GM21526 (cell line): ENCODE results near the gene LRP2.
"Not testable (repeated sequence)": the region's sequence is repeated elsewhere in the genome, so short reads cannot be mapped to it uniquely, and the experiment has no call there.

Source experiments
- ATAC-seq: cut with Tn5 transposase; IDR thresholded peaks from one replicate; pipeline ENCODE4 v1.9.1; 2021; ENCODE audit warnings: moderate library complexity; ENCODE audit not compliant: unreplicated experiment, low FRiP score

Gene LRP2

DNA sequence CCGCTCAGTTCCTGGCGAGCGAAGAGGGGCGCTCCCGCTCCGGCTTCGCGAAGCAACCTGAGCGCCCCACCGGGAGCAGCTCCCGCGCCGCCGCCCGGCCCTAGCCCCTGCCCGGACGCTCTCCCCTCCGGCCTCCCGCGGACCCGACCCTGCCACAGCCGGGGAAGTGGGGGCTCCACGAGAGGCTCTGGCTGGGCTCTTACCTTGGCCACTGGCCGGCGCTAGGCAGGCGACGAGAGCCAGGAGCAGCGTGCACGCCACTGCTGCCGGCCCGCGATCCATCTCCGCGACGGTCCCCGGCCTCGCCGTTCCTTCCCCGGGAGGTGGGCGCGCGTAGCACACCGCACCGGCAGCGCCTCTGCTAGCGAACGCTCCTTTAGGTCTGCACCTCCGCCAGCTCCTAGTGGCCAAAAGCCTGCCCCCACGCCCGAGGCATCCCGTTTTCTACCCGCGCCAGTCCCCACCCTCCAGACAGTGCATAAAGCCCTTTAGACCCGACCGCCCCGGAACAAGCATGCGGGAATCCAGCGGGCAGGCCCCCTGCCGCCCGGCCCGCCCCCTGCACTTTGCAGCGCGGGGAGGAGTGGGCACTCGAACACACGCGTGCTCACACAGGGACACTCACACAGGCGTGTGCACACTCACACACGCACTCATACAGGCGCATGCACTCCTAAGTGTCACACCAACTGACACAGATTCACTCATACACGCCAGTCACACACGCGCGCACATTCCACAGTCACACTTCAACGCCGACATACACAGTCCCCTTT, at the start of gene LRP2:
LRP2 (minus strand) TSS at position 417 of the 776 bp plus-strand sequence; CDS start at position 282, 135 bp downstream.
- no peak for ATAC-seq

DNA sequence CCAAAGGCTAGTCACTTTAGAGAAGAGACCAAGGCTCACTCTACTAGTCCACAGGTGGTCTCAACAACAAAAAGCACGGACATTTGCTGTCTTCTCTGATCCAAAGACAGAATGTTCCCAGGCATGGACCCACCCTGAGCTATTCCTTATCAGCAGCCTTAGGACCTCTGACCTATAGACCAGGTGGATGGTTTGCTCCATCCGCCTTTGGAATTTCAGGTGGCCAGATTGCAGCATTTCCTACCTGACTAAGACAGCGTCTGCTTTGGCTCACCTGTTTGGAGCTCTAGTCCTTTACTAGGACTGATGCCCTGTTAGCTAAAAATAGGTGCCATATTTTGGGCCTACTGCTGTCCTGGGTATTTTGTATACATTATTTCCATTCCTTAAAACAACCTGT, 44.6 kb upstream of the LRP2 start:
- no peak for ATAC-seq

DNA sequence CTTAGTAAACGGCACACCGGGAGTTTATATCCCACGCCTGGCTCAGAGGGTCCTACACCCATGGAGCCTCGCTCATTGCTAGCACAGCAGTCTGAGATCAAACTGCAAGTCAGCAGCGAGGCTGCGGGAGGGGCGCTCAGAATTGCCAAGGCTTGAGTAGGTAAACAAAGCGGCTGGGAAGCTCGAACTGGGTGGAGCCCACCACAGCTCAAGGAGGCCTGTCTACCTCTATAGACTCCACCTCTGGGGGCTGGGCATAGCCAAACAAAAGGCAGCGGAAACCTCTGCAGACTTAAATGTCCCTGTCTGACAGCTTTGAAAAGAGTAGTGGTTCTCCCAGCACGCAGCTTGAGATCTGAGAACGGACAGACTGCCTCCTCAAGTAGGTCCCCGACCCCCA, 37.2 kb upstream of the LRP2 start:
- ATAC-seq: not testable (repeated sequence)

DNA sequence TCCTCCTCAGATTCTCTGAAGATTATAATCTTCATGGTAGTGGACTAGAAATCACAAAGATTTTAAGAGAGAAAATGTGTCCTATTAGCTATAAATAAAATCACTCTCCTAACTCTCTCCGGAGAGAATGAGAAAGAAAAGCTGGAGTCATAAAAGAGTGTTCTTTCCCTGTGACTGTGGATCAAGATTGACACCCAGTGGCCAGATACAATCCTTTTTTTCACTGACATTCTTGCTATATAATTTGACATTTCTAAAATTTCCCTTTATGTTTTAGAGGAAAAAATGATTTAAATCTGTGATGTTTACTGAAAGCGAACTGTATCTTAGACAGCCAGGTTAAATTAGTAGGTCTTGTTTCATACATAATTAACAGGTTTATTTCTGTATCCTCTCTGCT, 35.4 kb upstream of the LRP2 start:
- ATAC-seq: no peak

DNA sequence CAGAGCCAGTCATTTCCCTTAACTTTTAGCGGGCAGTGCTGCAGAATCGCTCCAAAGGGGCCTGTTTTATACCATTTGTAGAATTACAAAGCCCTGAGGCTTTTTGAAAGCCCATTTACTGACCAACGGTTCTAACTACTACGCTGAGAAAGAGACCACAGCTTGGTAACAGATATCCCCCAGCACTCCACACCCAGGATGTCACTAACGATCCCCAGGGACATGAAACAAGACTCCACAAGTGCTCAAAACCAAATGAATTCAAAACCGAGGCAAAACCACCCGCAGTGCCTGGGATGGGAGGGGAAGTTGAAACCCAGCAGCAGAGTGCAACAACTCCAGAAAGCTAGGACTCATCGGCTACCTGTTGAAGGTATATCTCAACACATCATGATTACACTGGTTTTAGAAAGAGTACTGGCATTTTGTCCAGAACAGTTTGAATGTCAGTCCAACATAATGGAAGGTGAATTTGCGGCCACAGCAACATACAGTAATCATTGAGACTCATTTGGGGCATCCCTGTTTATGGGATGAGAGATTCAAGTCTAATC, 33.6 kb upstream of the LRP2 start:
- ATAC-seq: no peak

DNA sequence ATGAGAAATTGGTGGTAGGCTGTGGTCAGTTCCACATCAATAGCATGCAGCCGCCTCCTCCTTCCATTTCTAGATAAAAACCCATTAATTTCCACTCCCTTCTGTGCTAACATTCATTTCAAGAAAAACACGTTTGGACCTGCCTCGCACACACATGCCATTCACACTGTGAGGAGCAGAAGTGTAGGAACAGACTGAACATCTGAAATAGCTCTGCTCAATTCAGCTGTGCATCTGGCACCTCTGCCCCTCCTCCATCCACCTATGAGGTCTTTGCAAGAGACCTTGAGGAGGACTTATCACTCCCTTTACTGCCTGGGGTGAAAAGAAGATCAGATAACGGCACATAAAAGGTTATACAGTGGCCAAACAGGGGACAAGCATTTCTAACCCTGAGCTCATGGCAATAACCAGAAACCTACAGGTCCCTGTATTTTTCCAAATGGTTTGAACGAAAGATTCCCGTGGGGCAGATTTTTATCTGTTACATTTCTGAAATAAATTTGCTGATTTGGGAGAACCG, 30.8 kb upstream of the LRP2 start:
- peak; percentile 61 for ATAC-seq

DNA sequence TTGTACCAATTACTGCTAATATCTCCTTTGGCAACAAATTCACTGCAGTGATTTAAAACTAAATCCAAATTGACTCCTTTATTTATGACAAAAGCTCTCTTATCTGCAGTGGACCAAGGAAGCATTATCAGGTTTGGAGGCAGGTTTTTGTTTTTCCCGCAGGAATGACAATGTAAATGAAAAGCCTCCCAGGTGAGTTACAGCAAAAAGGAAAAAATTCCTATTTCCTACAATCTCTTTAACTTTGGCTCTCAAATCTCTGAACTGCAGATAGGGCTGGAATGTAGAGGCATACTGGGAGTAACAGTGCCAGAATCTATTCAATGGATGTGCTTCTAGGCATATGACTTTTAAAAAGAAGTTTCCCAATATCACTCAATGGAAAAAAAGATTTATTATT, 28.9 kb upstream of the LRP2 start:
- ATAC-seq: no peak

DNA sequence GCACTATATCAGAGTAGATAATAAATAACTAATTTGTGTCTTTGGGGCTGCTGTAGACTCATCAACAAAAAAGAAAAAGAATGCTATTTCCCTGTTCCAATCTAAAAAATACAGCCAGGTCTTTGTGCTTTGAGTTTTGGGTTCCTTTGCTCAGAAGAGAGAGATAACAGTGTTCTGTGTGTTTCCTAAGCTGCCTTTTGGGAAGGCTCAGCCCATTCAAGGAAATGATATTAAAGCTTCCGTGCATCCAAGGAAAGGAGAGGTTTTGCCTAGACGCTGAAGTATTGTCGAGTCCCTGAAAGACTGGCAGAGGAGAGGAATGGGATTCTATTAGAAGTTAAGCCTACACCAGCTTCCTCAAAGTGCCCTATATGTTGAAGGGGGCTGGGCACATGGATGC, 25.8 kb upstream of the LRP2 start:
- ATAC-seq: no peak

DNA sequence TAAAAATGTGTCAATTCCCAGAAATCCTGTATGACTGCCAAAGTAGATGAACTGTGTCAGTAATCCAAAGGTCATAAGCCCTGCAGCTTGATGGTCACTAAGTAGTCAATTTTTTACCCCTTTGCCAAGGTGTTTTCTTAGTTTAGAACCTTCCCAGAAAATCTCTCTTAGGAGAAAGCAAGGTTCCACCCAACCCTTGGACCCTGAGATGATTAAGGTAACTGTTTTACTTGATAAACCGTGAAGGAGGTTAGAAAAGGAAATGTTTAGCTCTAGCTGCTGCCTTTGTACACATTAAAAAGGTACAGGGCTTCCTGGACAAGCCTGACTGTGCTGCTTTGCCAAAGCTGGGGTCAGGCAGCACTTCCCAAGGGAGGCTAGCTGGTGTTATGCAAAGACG, 24.4 kb upstream of the LRP2 start:
- no peak for ATAC-seq

DNA sequence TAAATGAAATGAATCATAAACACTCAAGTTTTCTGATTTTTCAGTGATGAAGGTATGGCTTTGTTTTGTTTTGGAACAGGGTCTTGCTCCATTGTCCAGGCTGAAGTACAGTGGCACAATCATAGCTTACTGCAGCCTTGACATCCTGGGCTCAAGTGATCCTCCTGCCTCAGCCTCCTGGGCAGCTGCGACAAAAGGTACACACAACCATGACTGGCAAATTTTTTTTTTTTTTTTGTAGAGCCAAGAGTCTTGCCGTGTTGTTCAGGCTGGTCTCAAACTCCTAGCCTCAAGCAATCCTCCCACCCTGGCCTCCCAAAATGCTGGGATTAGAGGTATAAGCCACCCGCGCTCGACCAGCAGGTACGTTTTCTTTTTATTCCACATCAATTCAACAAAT, 22.5 kb upstream of the LRP2 start:
- no peak for ATAC-seq

DNA sequence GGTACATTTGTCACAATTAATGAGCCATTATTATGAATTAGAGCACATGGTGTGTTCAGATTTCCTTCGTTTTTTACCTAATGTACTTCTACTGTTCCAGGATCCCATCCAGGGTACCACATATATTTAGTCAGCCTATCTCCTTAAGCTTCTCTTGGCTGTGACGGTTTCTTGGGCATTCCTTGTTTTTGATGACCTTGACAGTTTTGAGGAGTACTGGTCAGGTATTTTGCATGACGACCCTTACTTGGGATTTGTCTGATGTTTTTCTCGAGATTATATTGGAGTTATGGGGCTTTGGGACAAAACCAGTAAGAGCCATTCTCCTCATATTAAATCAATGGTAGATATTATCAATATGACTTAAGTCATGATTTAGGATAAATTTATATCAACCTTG, 10.2 kb upstream of the LRP2 start:
- ATAC-seq: no peak

DNA sequence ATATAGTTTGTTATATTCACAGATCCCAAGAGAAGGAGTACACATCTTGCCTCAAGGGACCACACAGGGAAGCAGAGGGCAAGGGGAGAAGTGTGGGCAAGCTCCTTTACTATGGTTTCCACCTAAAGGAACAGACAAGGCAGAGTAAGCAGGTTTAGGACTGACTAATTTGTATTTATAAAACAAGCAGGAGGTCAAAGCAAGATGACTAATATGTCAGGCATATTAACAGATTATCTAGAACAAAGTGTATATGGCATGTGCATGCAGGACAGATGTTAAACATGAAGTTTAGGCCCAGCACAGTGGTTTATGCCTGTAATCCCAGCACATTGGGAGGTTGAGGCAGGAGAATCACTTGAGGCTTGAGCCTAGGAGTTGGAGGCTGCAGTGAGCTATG, 3.7 kb upstream of the LRP2 start:
- ATAC-seq: no peak

DNA sequence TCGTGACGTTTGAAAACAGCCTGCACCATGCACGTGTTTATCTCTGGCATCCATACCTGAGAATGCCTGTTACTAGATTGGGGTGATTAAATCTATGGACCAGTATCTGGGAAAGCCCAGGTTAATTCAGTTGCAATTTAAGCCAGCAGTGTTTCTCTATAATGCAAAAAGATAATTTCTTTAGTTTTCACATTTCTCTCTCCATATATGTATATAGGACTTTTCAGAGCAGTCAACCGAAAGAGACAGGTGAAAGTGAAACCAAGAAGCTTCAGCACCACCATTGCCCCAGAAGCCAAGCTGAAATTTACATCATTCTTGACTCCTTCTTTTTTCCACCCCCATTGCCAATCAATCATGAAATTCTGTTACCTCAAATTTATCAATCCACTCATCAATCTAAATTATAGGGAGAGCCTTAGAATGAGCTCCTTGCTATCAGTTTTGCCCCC, 2.7 kb upstream of the LRP2 start:
- peak; percentile 79 for ATAC-seq

DNA sequence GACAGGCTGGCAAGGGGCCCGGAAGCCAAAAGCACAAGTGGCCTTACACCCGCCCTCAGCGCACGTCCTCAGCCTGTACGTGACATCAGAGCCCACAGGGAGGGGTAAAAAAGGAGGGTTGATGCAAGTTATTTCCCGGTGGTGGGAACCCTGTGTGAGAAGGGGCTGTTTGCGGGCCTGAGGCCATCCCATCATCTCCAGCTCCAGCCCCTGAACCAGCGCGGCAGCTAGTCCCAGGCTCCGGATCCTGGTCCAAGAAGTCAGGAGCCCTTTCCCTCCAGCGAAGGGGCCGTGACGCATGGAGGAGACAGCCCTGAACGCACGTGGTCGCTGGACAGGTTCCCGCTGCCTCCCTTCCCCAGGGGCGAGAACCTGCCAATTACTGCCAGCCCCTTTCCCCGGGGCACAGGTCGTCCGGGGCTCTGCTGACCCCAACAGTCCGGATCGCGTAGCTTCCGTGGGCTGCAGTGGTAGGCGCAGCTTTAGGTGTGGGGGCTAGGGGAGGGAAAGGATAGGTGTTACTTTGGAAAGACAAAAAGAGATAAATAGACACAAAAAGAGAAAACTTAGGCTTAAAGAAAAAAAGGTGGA, 1.3 kb upstream of the LRP2 start:
- no peak for ATAC-seq

DNA sequence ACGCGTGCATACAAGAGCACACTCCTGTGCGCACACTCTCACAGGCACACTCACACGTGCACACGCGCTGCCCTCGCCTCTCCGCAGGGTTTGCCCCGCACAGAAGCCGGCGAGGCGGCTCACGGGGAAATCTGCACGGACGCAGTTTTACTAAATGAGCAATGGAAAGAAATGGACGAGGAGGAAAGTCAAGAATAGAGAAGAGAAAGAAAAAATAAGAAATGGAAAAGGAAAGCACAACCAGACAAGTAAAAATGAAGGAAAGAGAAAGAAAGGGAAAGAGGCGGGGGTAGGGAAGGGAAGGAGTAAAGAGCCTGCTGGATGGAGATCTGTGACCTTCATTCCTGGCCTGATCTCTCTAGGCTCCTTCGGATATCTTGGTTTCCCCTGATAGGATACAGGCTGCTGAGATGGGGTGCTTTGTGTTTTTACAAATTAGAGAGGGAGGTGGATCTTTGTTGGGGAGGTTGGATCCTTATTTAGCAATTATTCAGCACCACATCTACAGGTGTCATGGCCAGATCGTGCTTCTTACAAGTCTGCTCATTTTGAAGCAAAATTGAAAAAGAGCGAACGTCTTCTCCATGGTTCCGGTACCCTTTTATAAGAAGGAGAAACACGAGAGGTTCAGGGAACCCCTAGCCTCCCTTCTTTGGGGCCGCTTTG, 693 bp upstream of the LRP2 start:
- no peak for ATAC-seq

DNA sequence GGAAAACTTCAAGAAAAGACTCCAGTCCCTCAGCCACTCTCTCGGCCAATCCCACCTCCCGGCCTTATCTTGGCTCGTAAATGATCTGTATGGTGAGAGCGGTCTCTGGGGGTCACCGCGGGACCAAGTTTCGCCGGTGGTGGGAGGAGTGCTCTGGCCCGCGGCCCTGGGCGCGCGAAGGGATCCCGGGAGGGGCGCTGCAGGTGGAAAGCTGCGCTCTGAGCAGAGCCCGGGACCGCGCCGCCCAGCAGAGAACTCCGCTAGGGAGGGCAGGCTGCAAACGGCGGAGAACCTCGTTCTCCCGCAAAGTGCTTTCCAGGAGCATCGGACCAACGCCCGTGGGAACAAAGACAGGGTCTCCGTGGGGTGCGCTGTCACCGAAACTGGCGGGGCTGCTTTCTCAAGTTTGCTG, 622 bp downstream of the LRP2 start:
- no peak for ATAC-seq

DNA sequence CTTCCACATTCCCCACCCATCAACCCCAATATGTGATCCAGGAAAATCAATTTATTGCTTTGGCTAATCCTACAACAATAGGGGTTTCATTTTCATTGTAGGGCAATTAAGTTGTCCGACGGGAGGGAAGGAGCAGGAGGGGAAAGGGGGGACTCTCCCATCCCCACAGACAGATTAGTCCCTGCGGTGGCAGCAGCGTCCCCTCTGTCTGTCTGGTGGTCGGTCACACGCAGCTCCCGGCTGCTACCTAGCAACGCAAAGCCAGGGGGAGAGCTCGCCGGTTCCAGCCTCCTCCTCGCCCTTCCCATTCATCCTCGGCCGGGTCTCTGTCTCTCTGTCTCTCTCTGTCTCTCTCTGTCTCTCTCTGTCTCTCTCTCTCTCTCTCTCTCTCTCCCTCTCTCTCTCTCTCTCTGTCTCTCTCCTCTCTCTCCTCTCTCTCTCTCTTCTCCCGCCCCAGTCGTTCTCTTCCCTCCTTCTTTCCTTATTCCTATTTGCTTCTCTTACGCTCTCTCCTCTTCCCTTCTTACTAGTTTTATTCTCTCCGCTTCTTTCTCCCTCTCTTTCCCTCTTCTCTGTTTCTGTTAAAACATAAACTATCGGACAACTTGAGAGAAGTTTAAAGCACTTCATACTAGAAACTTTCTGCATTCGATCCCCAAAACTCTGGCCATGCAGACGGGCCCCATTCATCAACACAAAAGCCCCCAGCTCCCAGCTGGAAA, 1.2 kb downstream of the LRP2 start:
- ATAC-seq: no peak

DNA sequence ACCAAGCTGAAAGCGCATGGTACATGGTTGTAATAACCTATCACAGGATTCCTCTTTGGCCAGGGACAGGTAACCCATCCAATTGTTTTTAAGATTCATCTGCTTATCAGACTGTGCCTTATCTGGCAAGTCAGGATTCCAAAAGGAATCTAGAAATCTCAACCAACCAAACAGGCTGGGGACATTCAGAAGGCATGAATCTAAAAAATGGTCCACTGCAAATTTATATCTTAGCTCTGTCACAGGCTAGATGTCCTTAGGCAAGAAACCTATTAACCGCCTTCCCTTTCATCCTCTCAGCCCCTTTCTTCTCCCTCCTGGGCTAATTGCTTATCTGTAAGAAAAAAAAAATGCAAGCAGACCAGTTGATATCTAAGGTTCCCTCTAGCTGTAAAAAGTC, 4.3 kb downstream of the LRP2 start:
- ATAC-seq: no peak

DNA sequence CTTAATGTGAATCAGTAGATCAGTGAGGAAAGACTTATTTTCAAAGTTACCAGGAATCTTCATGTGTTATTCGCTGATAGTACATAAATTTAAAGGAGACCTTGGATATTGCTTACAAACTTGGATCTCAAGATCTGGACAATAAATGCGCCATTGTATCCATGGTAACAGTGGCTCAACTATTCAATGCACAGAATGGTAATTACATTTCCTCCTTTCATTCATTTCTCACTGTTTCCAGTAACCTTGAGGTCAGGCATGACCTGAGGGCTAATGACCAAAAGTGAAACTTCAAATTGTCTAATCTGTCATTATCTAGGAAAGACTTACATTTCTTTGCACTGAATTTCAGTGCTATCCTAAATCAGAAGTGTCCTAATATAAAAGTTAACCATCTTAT, 8.1 kb downstream of the LRP2 start:
- no peak for ATAC-seq

DNA sequence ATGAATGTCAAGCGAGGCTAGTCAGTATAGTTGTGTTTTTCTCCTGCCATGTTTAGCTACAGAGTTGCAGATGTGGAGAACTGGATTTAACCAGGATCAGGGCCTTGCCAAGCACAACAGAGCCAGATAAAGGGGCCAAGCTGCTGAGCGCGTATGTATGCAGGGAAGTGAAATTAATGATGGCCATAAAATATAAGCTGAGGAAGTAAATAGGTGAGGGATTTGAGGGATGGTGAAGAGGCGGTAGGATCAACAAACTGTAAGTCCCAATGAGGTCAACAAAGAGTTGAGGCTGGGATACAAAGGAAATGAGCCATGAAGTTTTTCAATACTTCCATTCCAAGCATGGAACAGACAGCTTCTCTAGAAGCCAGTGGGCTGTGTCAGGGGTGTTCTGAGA, 10.6 kb downstream of the LRP2 start:
- no peak for ATAC-seq

DNA sequence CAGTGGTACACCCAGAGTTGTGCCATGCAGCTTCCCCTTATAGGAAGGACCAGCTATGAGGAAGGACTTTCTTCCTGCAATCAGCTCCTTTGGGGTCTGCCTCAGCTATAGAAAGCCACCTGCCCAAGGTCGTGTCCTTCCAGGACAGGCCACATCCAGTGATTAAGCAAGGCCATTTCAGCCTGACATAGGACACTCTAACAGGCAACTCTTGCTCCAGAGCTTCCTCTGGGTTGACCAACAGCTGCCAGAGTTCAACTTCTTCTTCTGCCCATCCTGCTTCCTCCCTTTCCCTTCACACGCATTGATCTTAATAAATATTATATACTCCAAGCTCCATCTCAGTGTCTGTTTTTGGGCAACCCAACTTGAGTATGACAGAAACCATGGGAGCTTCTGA, 12.8 kb downstream of the LRP2 start:
- no peak for ATAC-seq
